Neutrophil (primary cell): Measurements from ENCODE around the gene TMEM135.

Experiments used
- H3K27ac ChIP-seq: fragments of 200-600 bp; sonication (generic); 2 replicates; pipeline ENCODE4 v1.5.1; 2016; ENCODE audit warnings: mild to moderate bottlenecking, moderate library complexity
- H3K27me3 ChIP-seq: fragments of 200-600 bp; sonication (generic); 2 replicates; pipeline ENCODE4 v1.6.0; 2016; ENCODE audit warnings: mild to moderate bottlenecking
- H3K36me3 ChIP-seq: fragments of 200-600 bp; sonication (generic); 2 replicates; pipeline ENCODE4 v1.5.1; 2017
- H3K4me1 ChIP-seq, 2 experiments: fragments of 200-600 bp in 1 of 2; sonication (generic) in 1 of 2; 1 replicate in 1 of 2; 2 replicates in 1 of 2; pipeline versions ENCODE4 v1.5.1 to v1.6.1; 2013 to 2016; ENCODE audit warnings: low read depth in 1 of 2, low read length in 1 of 2, mild to moderate bottlenecking in 1 of 2, moderate library complexity in 1 of 2; ENCODE audit not compliant: control insufficient read depth in 1 of 2, insufficient read depth in 1 of 2
- H3K4me3 ChIP-seq, 2 experiments: fragments of 200-600 bp in 1 of 2; sonication (generic) in 1 of 2; 1 replicate in 1 of 2; 2 replicates in 1 of 2; pipeline ENCODE4 v1.5.1; 2013 to 2016; ENCODE audit warnings: low read depth in 1 of 2, low read length in 1 of 2, mild to moderate bottlenecking in 1 of 2, moderate library complexity in 1 of 2
- H3K9me3 ChIP-seq: fragments of 200-600 bp; sonication (generic); 2 replicates; pipeline ENCODE4 v1.5.1; 2016
- TF ChIP-seq, protein P1 (sequence below): fragments of 200-600 bp; sonication (generic); IDR thresholded peaks from 2 replicates; pipeline ENCODE4 v1.5.1; 2016; ENCODE audit warnings: antibody characterized with exemption

Gene TMEM135

DNA sequence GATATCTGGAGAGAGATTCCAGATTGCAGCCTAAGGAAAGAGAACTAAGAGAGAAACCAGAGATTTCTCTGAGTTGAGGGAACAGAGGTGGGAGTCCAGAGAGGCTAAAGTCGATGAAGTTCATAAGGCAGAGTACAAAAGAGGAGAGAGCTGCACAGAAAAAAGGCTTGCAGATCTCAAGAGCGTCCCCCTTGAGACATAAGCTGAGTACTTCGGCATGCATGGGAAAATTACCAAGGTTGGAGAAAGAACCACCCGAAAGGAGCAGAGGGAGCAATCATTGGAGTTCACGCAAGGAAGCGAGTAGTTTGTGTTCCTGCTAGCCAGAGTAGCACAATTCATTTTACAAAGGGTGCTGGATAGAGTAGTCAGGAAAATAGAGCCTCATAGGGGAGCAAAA is 293.5 kb downstream of the TMEM135 start:
- TF ChIP-seq, protein P1, sequence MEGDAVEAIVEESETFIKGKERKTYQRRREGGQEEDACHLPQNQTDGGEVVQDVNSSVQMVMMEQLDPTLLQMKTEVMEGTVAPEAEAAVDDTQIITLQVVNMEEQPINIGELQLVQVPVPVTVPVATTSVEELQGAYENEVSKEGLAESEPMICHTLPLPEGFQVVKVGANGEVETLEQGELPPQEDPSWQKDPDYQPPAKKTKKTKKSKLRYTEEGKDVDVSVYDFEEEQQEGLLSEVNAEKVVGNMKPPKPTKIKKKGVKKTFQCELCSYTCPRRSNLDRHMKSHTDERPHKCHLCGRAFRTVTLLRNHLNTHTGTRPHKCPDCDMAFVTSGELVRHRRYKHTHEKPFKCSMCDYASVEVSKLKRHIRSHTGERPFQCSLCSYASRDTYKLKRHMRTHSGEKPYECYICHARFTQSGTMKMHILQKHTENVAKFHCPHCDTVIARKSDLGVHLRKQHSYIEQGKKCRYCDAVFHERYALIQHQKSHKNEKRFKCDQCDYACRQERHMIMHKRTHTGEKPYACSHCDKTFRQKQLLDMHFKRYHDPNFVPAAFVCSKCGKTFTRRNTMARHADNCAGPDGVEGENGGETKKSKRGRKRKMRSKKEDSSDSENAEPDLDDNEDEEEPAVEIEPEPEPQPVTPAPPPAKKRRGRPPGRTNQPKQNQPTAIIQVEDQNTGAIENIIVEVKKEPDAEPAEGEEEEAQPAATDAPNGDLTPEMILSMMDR = no peak
- Histone ChIP-seq H3K9me3 (no peaks in the 10 kb centered on the region), H3K4me3 (no peak overlapping the region), H3K4me1 (no peaks in the 10 kb centered on the region), H3K36me3 (no peaks in the 10 kb centered on the region), H3K27ac (no peak overlapping the region), H3K27me3 (no peaks in the 10 kb centered on the region)

DNA sequence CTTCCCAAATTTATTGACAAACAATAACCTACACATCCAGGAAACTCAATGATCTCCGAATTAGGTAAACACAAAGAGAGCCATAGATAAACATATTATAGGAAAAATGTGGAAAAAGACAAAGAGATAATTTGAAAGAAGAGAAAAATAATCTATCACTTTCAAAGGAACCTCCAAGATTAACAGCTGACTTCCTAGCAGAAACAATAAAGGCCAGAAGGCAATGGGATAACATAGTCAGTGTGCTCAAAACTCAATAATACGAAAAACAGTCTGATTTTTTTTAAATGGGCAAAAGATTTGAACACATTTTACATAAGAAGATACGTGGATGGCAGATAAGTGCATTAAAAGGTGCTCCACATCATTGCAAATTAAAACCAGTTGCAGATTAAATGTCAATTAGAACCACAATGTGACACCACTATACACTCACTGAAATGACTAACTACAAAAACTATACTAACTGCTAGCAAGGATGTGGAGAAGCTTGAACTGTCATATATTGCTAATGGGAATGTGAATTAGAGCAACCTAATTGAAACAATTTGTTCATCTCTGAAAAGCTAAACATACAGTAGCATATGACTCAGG is 300.4 kb downstream of the TMEM135 start:
- H3K36me3 ChIP-seq = no peaks in the 10 kb centered on the region
- no peaks in the 10 kb centered on the region for H3K4me1 ChIP-seq
- TF ChIP-seq, protein P1 = no peak
- H3K27ac ChIP-seq = no peak overlapping the region
- no peaks in the 10 kb centered on the region for H3K9me3 ChIP-seq
- no peak overlapping the region for H3K4me3 ChIP-seq
- H3K27me3 ChIP-seq = no peaks in the 10 kb centered on the region

DNA sequence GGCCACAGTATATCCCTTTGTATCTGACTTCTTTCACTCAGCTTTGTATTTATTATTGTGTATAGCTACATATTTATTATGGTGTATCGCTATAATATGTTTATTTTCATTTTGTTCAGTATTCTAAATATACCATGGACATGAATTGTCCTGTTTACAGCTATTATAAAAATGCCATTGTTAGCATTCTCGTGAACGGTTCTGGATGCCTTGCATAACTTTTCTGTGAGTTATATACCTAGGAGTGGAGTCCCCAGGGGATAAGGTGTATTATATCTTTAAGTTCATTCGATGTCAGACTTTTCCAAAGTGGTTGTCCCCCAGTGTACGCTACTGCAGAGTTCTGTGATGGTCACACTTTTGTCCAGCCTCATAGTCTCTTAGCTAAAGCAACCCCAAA is 301.7 kb downstream of the TMEM135 start:
- no peaks in the 10 kb centered on the region for H3K9me3 ChIP-seq
- no peak overlapping the region for H3K4me3 ChIP-seq
- no peaks in the 10 kb centered on the region for H3K4me1 ChIP-seq
- H3K27ac ChIP-seq = no peak overlapping the region
- TF ChIP-seq, protein P1 = no peak
- H3K27me3 ChIP-seq = no peaks in the 10 kb centered on the region
- no peaks in the 10 kb centered on the region for H3K36me3 ChIP-seq

DNA sequence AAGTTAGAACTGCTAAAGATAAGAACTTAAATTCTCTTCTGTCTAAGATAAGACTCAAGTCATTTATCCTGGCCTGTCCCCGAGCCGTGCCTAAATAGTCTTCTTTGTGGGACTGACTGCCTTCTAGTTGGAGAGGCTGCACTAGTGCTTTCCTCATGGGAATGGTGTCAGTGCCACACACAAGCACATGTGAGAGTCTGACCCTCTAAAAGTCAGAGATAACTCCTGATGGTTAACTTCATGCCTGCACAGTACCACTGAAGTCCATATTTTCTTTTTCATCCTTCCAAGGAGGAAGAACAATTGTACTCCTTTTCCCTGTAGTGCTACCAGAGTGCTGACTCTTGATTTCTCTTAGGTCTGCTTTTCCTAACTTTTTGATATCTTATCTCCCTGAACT is 309.7 kb downstream of the TMEM135 start:
- Histone ChIP-seq H3K4me1 (peaks cover under 1 to 1% of the 10 kb centered on the region in 2 experiments), H3K27ac (no peak overlapping the region), H3K4me3 (no peak overlapping the region), H3K27me3 (no peaks in the 10 kb centered on the region), H3K36me3 (no peaks in the 10 kb centered on the region), H3K9me3 (no peaks in the 10 kb centered on the region)
- TF ChIP-seq, protein P1 = no peak

DNA sequence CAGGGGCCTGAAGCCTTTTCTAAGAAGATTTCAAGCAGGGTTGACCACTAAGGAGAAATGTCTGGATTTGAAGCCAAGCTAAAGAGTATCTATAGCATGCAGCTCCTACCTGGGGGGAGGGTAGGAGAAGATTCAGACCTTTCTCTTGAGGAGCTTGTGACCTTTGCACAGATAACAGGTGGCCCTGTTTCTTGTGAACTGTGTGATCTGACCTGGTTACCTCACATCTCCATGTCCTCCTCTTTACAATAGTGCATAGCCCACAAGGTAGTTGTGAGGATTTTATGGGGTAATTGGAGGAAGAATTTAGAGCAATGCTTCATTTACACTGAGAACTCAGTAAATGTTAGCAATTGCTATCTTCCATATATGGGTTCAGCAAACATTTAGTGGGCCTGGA is 310.1 kb downstream of the TMEM135 start:
- TF ChIP-seq, protein P1 = no peak
- no peaks in the 10 kb centered on the region for H3K9me3 ChIP-seq
- peaks cover 5% of the 10 kb centered on the region in 2 experiments for H3K4me1 ChIP-seq
- H3K36me3 ChIP-seq = no peaks in the 10 kb centered on the region
- H3K27ac ChIP-seq = no peak overlapping the region
- H3K27me3 ChIP-seq = no peaks in the 10 kb centered on the region
- H3K4me3 ChIP-seq = no peak overlapping the region

DNA sequence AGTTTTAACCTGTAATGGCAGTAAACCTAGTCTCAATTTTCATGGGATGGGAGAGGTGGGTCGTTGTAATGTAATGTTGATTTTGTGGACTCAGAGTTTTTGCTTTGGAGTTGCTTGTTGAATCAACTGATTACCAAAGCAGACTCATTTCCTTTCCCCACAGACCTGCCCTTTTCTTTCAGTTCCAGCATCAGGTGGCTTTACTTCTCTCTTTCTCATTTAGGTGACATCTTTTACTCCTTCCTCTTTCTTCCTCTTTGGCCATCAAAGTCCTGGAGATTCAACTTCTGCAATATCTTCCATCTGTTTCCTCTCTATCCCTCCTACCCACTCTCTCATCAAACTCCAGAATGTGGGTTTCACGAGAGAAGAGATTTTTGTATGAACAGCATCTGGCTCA is 313.9 kb downstream of the TMEM135 start:
- no peaks in the 10 kb centered on the region for H3K27me3 ChIP-seq
- no peaks in the 10 kb centered on the region for H3K9me3 ChIP-seq
- TF ChIP-seq, protein P1 = no peak
- no peak overlapping the region for H3K4me3 ChIP-seq
- peaks cover 12 to 13% of the 10 kb centered on the region in 2 experiments for H3K4me1 ChIP-seq
- no peaks in the 10 kb centered on the region for H3K36me3 ChIP-seq
- no peak overlapping the region for H3K27ac ChIP-seq
